Keratinocyte (primary cell): ENCODE results near the gene TIMD4. TPM values are rescaled to one million over a fixed set of nuclear protein-coding genes. Genes with fewer than 3 reads are reported as not detected.
"Not testable (repeated sequence)": the region's sequence is repeated elsewhere in the genome, so short reads cannot be mapped to it uniquely, and the experiment has no call there.

Source experiments
- DNase-seq: peaks from one replicate; pipeline ENCODE4 v3.0.0-alpha.2; 2011; ENCODE audit warnings: low read depth, missing footprints, low spot score
- FAIRE-seq: peaks from 2 replicates; lab custom pipeline; 2011; peaks lifted over from hg19 to GRCh38; lab: Jason Lieb, UNC
- H2AFZ ChIP-seq: 2 replicates; pipeline ENCODE4 v1.6.0; 2012; ENCODE audit warnings: low read length, control low read depth, inconsistent platforms; ENCODE audit not compliant: control insufficient read depth
- H3K27ac ChIP-seq: 2 replicates; pipeline ENCODE4 v1.5.1; 2011; ENCODE audit warnings: low read length; ENCODE audit not compliant: control insufficient read depth, insufficient read depth
- H3K27me3 ChIP-seq: 3 replicates; pipeline ENCODE4 v1.6.0; 2011; ENCODE audit warnings: low read length; ENCODE audit not compliant: control insufficient read depth, insufficient read depth; ENCODE audit errors: extremely low read depth
- H3K36me3 ChIP-seq, 2 experiments: 2 replicates in 1 of 2; 3 replicates in 1 of 2; pipeline ENCODE4 v1.5.1; 2011; ENCODE audit warnings: low read length in 2 of 2, mild to moderate bottlenecking in 1 of 2; ENCODE audit not compliant: control insufficient read depth in 2 of 2, insufficient read depth in 2 of 2; ENCODE audit errors: extremely low read depth in 1 of 2
- H3K4me1 ChIP-seq: 3 replicates; pipeline ENCODE4 v1.5.1; 2011; ENCODE audit warnings: low read length; ENCODE audit not compliant: control insufficient read depth, insufficient read depth; ENCODE audit errors: extremely low read depth
- H3K4me2 ChIP-seq: 3 replicates; pipeline ENCODE4 v1.6.0; 2011; ENCODE audit warnings: low read depth, low read length; ENCODE audit not compliant: control insufficient read depth, insufficient read depth; ENCODE audit errors: extremely low read depth
- H3K4me3 ChIP-seq, 3 experiments: fragments of 200-600 bp in 1 of 3; sonication (generic) in 1 of 3; 2 replicates in 2 of 3; 3 replicates in 1 of 3; pipeline ENCODE4 v1.5.1; 2011 to 2016; ENCODE audit warnings: low read length in 3 of 3, mild to moderate bottlenecking in 3 of 3, control low read depth in 2 of 3, inconsistent platforms in 1 of 3, low read depth in 1 of 3, mixed read lengths in 1 of 3, mixed run types in 1 of 3, moderate library complexity in 1 of 3; ENCODE audit not compliant: control insufficient read depth in 2 of 3, insufficient read depth in 2 of 3; ENCODE audit errors: extremely low read depth in 1 of 3
- H3K79me2 ChIP-seq: 2 replicates; pipeline ENCODE4 v1.6.0; 2012; ENCODE audit warnings: low read length; ENCODE audit not compliant: control insufficient read depth, insufficient read depth
- H3K9ac ChIP-seq: 3 replicates; pipeline ENCODE4 v1.6.0; 2011; ENCODE audit warnings: low read length; ENCODE audit not compliant: control insufficient read depth, insufficient read depth; ENCODE audit errors: extremely low read depth
- H3K9me1 ChIP-seq: 3 replicates; pipeline ENCODE4 v1.6.0; 2011; ENCODE audit warnings: low read length; ENCODE audit not compliant: control insufficient read depth, insufficient read depth; ENCODE audit errors: extremely low read depth
- H3K9me3 ChIP-seq: 2 replicates; pipeline ENCODE4 v1.5.1; 2012; ENCODE audit warnings: low read depth, low read length; ENCODE audit not compliant: control insufficient read depth
- H4K20me1 ChIP-seq: 3 replicates; pipeline ENCODE4 v1.6.0; 2011; ENCODE audit warnings: low read length; ENCODE audit not compliant: control insufficient read depth, insufficient read depth; ENCODE audit errors: extremely low read depth
- CTCF ChIP-seq, 3 experiments: IDR thresholded peaks in 1 of 3; conservative IDR thresholded peaks in 1 of 3; optimal IDR thresholded peaks in 1 of 3; 2 replicates in 2 of 3; 3 replicates in 1 of 3; pipeline versions ENCODE3 to v1.5.1; 2011; ENCODE audit warnings: low read length in 3 of 3, mild to moderate bottlenecking in 3 of 3, moderate library complexity in 2 of 3, control low read depth in 1 of 3, inconsistent platforms in 1 of 3; ENCODE audit not compliant: insufficient read depth in 2 of 3; ENCODE audit errors: extremely low read depth in 1 of 3
- EZH2 ChIP-seq: IDR thresholded peaks from one replicate; pipeline ENCODE4 v1.6.1; 2012; ENCODE audit warnings: inconsistent platforms, mild to moderate bottlenecking, low read length, moderate library complexity
- dilution Hi-C: fragments of 300-500 bp; cut with MboI; formaldehyde crosslinking; loops from one replicate; pipeline ENCODE4 v1.7.0; 2020; ENCODE audit warnings: low sequenced_read_pairs; ENCODE audit not compliant: extremely low pct_ligation_motif_present
- polyA plus RNA-seq, 5 experiments: library from polyadenylated mRNA; depleted of rRNA in 3 of 5; stranded (reverse) in 3 of 5; stranded (forward) in 1 of 5; unstranded in 1 of 5; fragments of >200 nt; gene quantifications; 1 replicate in 1 of 5; 2 replicates in 3 of 5; 3 replicates in 1 of 5; pipeline versions ENCODE4 v1.2.1 to v1.2.3, GENCODE V29; 2011 to 2012; ENCODE audit warnings: missing spikeins in 2 of 5, low read depth in 1 of 5, low replicate concordance in 1 of 5

TIMD4 gene
- polyA plus RNA-seq, 1 donor (not counting 4 experiments of a cell fraction or from before 2014, with no cell fraction given): not detected

- H3K9me1 ChIP-seq: no peaks in the 10 kb centered on the region
- no peaks in the 10 kb centered on the region for H3K27me3 ChIP-seq
- no peak overlapping the region for H3K27ac ChIP-seq
- DNase-seq (no peak), FAIRE-seq (no peak)
- H3K4me3 ChIP-seq: no peak overlapping the region
- H2AFZ ChIP-seq: no peak overlapping the region
- H3K9me3 ChIP-seq: no peaks in the 10 kb centered on the region
- H4K20me1 ChIP-seq: no peaks in the 10 kb centered on the region
- TF ChIP-seq CTCF (optimal IDR thresholded peaks at IDR 0.05 in 1 of 3, IDR thresholded peaks at IDR 0.05 in 1 of 3, conservative IDR thresholded peaks at IDR 0.05 in 1 of 3; ENCODE audit: extremely low read depth in 1 of 3, insufficient read depth in 2 of 3, low read length in 3 of 3) (no peak), EZH2 (no peak)
- H3K79me2 ChIP-seq: no peaks in the 10 kb centered on the region
- dilution Hi-C loops: no loop called here
- H3K4me1 ChIP-seq: no peaks in the 10 kb centered on the region
- no peaks in the 10 kb centered on the region for H3K36me3 ChIP-seq
- no peak overlapping the region for H3K4me2 ChIP-seq
- H3K9ac ChIP-seq: no peak overlapping the region
Observed at GRCh38 chr5:156942064-156942463, 21.0 kb downstream of the TIMD4 start.

GRCh38 chr5:156940462-156940861 lies 22.6 kb downstream of the TIMD4 start:
- H3K27ac ChIP-seq, H3K27me3 ChIP-seq, H3K9me3 ChIP-seq, dilution Hi-C loops, H2AFZ ChIP-seq, H4K20me1 ChIP-seq, H3K9ac ChIP-seq, H3K9me1 ChIP-seq, H3K79me2 ChIP-seq, H3K36me3 ChIP-seq, H3K4me1 ChIP-seq, H3K4me2 ChIP-seq, DNase-seq, FAIRE-seq, H3K4me3 ChIP-seq: not testable (repeated sequence)

DNA sequence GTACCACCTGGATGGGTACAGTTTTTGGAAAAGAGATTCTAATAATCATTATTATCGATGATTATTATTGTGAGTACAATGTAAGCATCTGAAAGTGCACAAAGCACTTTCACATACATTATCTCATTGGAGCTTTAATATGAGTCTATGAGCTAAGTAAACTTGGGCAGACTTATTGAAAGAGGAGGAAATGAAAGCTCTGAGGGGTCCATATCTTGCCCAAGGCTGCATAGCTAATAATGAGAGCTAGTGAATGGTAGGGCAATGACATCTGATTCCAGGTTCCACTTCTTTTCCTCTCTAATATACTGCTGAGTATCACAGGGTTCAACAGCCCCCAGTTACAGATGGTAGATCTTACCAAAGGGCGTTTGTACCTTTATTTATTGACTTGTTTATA lies 26.1 kb downstream of the TIMD4 start:
- H4K20me1 ChIP-seq: no peaks in the 10 kb centered on the region
- peaks cover 3% of the 10 kb centered on the region for H3K9me3 ChIP-seq
- H2AFZ ChIP-seq: no peak overlapping the region
- H3K79me2 ChIP-seq: no peaks in the 10 kb centered on the region
- no peaks in the 10 kb centered on the region for H3K4me1 ChIP-seq
- no peak overlapping the region for H3K4me2 ChIP-seq
- no peak overlapping the region for H3K9ac ChIP-seq
- DNase-seq (no peak), FAIRE-seq (no peak)
- TF ChIP-seq CTCF (optimal IDR thresholded peaks at IDR 0.05 in 1 of 3, IDR thresholded peaks at IDR 0.05 in 1 of 3, conservative IDR thresholded peaks at IDR 0.05 in 1 of 3; ENCODE audit: extremely low read depth in 1 of 3, insufficient read depth in 2 of 3, low read length in 3 of 3): no peak
- TF ChIP-seq EZH2: no peak
- H3K27me3 ChIP-seq: no peaks in the 10 kb centered on the region
- no peak overlapping the region for H3K4me3 ChIP-seq
- H3K9me1 ChIP-seq: no peaks in the 10 kb centered on the region
- H3K27ac ChIP-seq: no peak overlapping the region
- H3K36me3 ChIP-seq: no peaks in the 10 kb centered on the region
- dilution Hi-C loops: no loop called here
